Spleen (tissue), 13 donors: Measurements from ENCODE around the gene PMVK. TPM values are rescaled to one million over a fixed set of nuclear protein-coding genes. Genes with fewer than 3 reads are reported as not detected.

Source experiments
- DNase-seq: peaks from one replicate; pipeline ENCODE4 v3.0.0-alpha.2; 2020
- H3K27ac ChIP-seq, 8 donors: fragments of 200-600 bp; sonication (generic) in 7 of 8; 1 replicate in 4 of 8; 2 replicates in 4 of 8; pipeline versions ENCODE4 v1.5.0 to v1.8.0; 2016 to 2021; ENCODE audit warnings: inconsistent platforms in 4 of 8, mild to moderate bottlenecking in 4 of 8, moderate library complexity in 1 of 8
- H3K27me3 ChIP-seq, 7 donors: fragments of 200-600 bp; sonication (generic) in 6 of 7; replicated peaks in 1 of 7; 1 replicate in 4 of 7; 2 replicates in 3 of 7; pipeline versions ENCODE4 v1.5.0 to v1.8.0; 2016 to 2021; ENCODE audit warnings: inconsistent platforms in 3 of 7, mild to moderate bottlenecking in 1 of 7
- H3K36me3 ChIP-seq, 6 donors: fragments of 200-600 bp; sonication (generic) in 5 of 6; 1 replicate in 4 of 6; 2 replicates in 2 of 6; pipeline versions ENCODE4 v1.5.0 to v1.8.0; 2016 to 2021; ENCODE audit warnings: inconsistent platforms in 2 of 6
- H3K4me1 ChIP-seq, 6 donors: fragments of 200-600 bp; sonication (generic) in 5 of 6; 1 replicate in 3 of 6; 2 replicates in 3 of 6; pipeline versions ENCODE4 v1.5.0 to v1.8.0; 2016 to 2021; ENCODE audit warnings: inconsistent platforms in 3 of 6
- H3K4me3 ChIP-seq, 8 donors: fragments of 200-600 bp; sonication (generic) in 7 of 8; 1 replicate in 4 of 8; 2 replicates in 4 of 8; pipeline versions ENCODE4 v1.5.0 to v1.8.0; 2016 to 2021; ENCODE audit warnings: inconsistent platforms in 4 of 8, mild to moderate bottlenecking in 4 of 8, moderate library complexity in 2 of 8
- H3K9me3 ChIP-seq, 8 donors: fragments of 200-600 bp; sonication (generic) in 7 of 8; 1 replicate in 4 of 8; 2 replicates in 4 of 8; pipeline versions ENCODE4 v1.5.0 to v1.8.0; 2016 to 2021; ENCODE audit warnings: inconsistent platforms in 4 of 8
- CTCF ChIP-seq, 11 experiments: fragments of 200-600 bp in 7 of 11; fragments of 450-650 bp in 4 of 11; sonication (generic) in 4 of 11; IDR thresholded peaks in 8 of 11; conservative IDR thresholded peaks in 3 of 11; 1 replicate in 7 of 11; 2 replicates in 4 of 11; pipeline versions ENCODE4 v1.4.0 to v1.8.0; 2016 to 2021; ENCODE audit warnings: antibody characterized with exemption in 11 of 11, inconsistent platforms in 4 of 11, mild to moderate bottlenecking in 1 of 11
- POLR2A ChIP-seq, 3 donors: fragments of 450-650 bp; IDR thresholded peaks; one replicate each; pipeline ENCODE4 v1.5.1; 2017; ENCODE audit warnings: antibody characterized with exemption in 3 of 3, mild to moderate bottlenecking in 1 of 3
- POLR2AphosphoS5 ChIP-seq, 3 donors: sonication (generic); formaldehyde crosslinking; IDR thresholded peaks; one replicate each; pipeline ENCODE4 v1.5.1; 2017; ENCODE audit warnings: antibody characterized with exemption in 3 of 3
- WGBS, 5 donors: extraction: QIAGEN DNeasy Blood & Tissue Kit in 3 of 5; methylation state at CpG; one replicate each; pipeline versions ENCODE4 v1.1.5 to v1.1.7; 2013 to 2018; 5-methylcytosine and 5-hydroxymethylcytosine counted together
- intact Hi-C: fragments of 100-400 bp; cut with DNase I; formaldehyde crosslinking; loops from one replicate; pipeline ENCODE4 v1.15.0; 2023; ENCODE audit warnings: low total_unique reads
- long read RNA-seq, 2 donors: transcript quantifications; one replicate each; lab custom pipeline, GENCODE V29; 2026
- polyA plus RNA-seq, 3 donors: library from polyadenylated mRNA; stranded (reverse); fragments of 200-250 nt; gene quantifications; one replicate each; pipeline ENCODE4 v1.2.1, GENCODE V29; 2013
- total RNA-seq, 7 donors: library from RNA; depleted of rRNA in 3 of 7; stranded (reverse); fragments of >200 nt in 3 of 7; fragmentation: NEBNext Ultra II Directional in 4 of 7; extraction: Animal tissue kit (Norgen Biotek cat#: 25700) in 4 of 7; gene quantifications; one replicate each; pipeline versions ENCODE4 v1.1.0 to v1.2.1, GENCODE V29; 2016 to 2021
- donor health status: healthy with polysubstance abuse.
- donor health status: DM: no; HTN: no; CAD: no; lungs with moderate emphysema.
- donor health status: DM: no; HTN: no; CAD: no.
- donor health status: Bipolar disorder and iron deficiency.
- donor health status: healthy.
- donor health status: DM: no; HTN: no; CAD: no.
- donor health status: DM: yes; HTN: yes; CAD: no.

PMVK gene
- total RNA-seq (10 to 100 TPM; 12.4 to 50.6 (median 33.8) TPM), polyA plus RNA-seq (10 to 100 TPM; 30.3 to 68.8 (median 42.2) TPM)
- long read RNA-seq, donor 1, transcript PMVK-201 (5 exons, 1,280 nt) = major isoform, 28 of 46 reads
- long read RNA-seq, donor 1, partial matches to known transcripts = 18 of 46 reads
- long read RNA-seq, donor 1, other reads (novel, unspliced or antisense) = 0 of 46 reads
- long read RNA-seq, donor 2, transcript PMVK-201 (5 exons, 1,280 nt) = major isoform, 23 of 28 reads
- long read RNA-seq, donor 2, partial matches to known transcripts = 5 of 28 reads
- long read RNA-seq, donor 2, other reads (novel, unspliced or antisense) = 0 of 28 reads

- Histone ChIP-seq H3K27ac (peak within 1 kb of the TSS; percentile 94 to 99 (median 98)), H3K4me3 (peak within 1 kb of the TSS; percentile 53 to 81 (median 66)), H3K9me3 (no peaks in the 10 kb centered on the region), H3K4me1 (peaks cover 33 to 86% (median 50%) of the 10 kb centered on the region in 6 donors), H3K27me3 (no peaks in the 10 kb centered on the region), H3K36me3 (peaks cover 0 to 8% (median 3%) of the 10 kb centered on the region in 6 donors)
- intact Hi-C loops = no loop called here
- peak in 9 of 11 experiments; percentile 20 to 60 (median 43) for TF ChIP-seq CTCF (IDR thresholded peaks at IDR 0.05 in 8 of 11, conservative IDR thresholded peaks at IDR 0.05 in 3 of 11)
- TF ChIP-seq POLR2AphosphoS5 (IDR thresholded peaks at IDR 0.05) = peak; percentile 89 to 94 (median 93)
- no peak for TF ChIP-seq POLR2A (IDR thresholded peaks at IDR 0.05)
- DNase-seq = peak; percentile 98
- 0 to 1% (median 0%) methylated on average over 17 to 45 of the region's 45 CpGs for WGBS, 5 donors
These were observed at the start of gene PMVK for GRCh38 chr1:154936555-154937084. Gene PMVK (minus strand): TSS chr1:154936719. CDS start chr1:154936685, 34 bp downstream.

GRCh38 chr1:154983776-154984466, 47.4 kb upstream of the PMVK start:
- peak overlapping the region; percentile 40 to 84 (median 76) for H3K27ac ChIP-seq
- 16 to 23% (median 20%) methylated on average over 16 to 17 of the region's 17 CpGs for WGBS, 5 donors
- H3K4me1 ChIP-seq = peaks cover 11 to 65% (median 30%) of the 10 kb centered on the region in 6 donors
- TF ChIP-seq CTCF (IDR thresholded peaks at IDR 0.05 in 8 of 11, conservative IDR thresholded peaks at IDR 0.05 in 3 of 11) (no peak), POLR2AphosphoS5 (IDR thresholded peaks at IDR 0.05) (no peak), POLR2A (IDR thresholded peaks at IDR 0.05) (no peak)
- H3K36me3 ChIP-seq = peaks cover 0 to 51% (median 18%) of the 10 kb centered on the region in 6 donors
- intact Hi-C loops = no loop called here
- peak overlapping the region; percentile 66 to 92 (median 75) for H3K4me3 ChIP-seq
- no peaks in the 10 kb centered on the region for H3K27me3 ChIP-seq
- H3K9me3 ChIP-seq = no peaks in the 10 kb centered on the region
- DNase-seq = peak; percentile 79

- peak; percentile 65 to 84 (median 81) for TF ChIP-seq POLR2AphosphoS5 (IDR thresholded peaks at IDR 0.05)
- TF ChIP-seq CTCF (IDR thresholded peaks at IDR 0.05 in 8 of 11, conservative IDR thresholded peaks at IDR 0.05 in 3 of 11) = peak in 3 of 11 experiments; percentile 14 to 33 (median 21)
- TF ChIP-seq POLR2A (IDR thresholded peaks at IDR 0.05) = peak in 1 of 3 donors; percentile 30
- WGBS, 5 donors = 0 to 2% (median 1%) methylated on average over 26 of the region's 26 CpGs
- Histone ChIP-seq H3K4me1 (peaks cover 11 to 58% (median 28%) of the 10 kb centered on the region in 6 donors), H3K9me3 (no peaks in the 10 kb centered on the region), H3K36me3 (peaks cover 0 to 47% (median 9%) of the 10 kb centered on the region in 6 donors), H3K27ac (peak within 1 kb of the TSS; percentile 40 to 84 (median 76)), H3K4me3 (peak within 1 kb of the TSS; percentile 66 to 92 (median 75)), H3K27me3 (no peaks in the 10 kb centered on the region)
- DNase-seq = peak; percentile 97
- intact Hi-C loops = no loop called here
These were observed 46.6 kb upstream of the PMVK start, which contains the start of gene FLAD1 for GRCh38 chr1:154982897-154983648. Gene FLAD1 (plus strand): TSS chr1:154983344. CDS start chr1:154983695, 351 bp downstream.
